Measurements from ENCODE around the gene CHRNA10.
"Not testable (repeated sequence)": the region's sequence is repeated elsewhere in the genome, so short reads cannot be mapped to it uniquely, and the experiment has no call there.

Gene CHRNA10

DNA sequence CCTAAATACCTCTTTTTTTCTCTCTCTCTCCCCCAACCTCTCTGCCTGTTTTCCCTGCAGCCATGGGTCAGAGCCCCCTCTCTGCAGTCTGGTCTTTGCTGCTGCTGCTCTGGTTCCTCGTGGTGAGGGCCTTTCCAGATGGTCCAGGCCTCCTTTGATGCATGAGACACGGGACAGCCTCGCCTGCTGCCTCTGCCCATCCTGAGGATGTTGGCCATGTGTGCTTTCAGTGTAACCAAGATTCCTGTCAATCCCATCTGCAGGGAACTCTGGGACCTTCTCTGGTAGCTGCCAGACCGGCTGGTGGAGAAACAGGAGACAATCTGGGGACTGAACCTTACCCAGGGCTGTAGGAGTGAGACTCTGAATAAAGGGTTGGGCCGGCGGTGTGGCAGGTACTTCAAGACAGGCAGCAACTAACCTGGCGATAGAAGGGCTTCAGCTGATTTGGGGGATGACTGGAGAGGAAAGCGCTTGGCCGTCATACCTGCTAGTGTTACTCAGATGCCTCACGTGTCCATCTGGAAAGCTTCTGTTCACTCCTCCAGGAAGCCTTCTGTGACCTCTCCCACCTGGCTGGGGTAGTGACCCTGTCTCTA lies 7.1 kb downstream of the CHRNA10 start:
- no peaks in the 10 kb centered on the region for H3K27me3 Mint-ChIP-seq (ENCODE audit: low read depth)
- TF ChIP-seq, protein P1, sequence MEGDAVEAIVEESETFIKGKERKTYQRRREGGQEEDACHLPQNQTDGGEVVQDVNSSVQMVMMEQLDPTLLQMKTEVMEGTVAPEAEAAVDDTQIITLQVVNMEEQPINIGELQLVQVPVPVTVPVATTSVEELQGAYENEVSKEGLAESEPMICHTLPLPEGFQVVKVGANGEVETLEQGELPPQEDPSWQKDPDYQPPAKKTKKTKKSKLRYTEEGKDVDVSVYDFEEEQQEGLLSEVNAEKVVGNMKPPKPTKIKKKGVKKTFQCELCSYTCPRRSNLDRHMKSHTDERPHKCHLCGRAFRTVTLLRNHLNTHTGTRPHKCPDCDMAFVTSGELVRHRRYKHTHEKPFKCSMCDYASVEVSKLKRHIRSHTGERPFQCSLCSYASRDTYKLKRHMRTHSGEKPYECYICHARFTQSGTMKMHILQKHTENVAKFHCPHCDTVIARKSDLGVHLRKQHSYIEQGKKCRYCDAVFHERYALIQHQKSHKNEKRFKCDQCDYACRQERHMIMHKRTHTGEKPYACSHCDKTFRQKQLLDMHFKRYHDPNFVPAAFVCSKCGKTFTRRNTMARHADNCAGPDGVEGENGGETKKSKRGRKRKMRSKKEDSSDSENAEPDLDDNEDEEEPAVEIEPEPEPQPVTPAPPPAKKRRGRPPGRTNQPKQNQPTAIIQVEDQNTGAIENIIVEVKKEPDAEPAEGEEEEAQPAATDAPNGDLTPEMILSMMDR (IDR thresholded peaks at IDR 0.05; ENCODE audit: unreplicated experiment in 3 of 3): no peak
- peaks cover 38% of the 10 kb centered on the region for H3K36me3 Mint-ChIP-seq (ENCODE audit: low read depth)
- no peak overlapping the region for H3K4me3 Mint-ChIP-seq
- no peaks in the 10 kb centered on the region for H3K9me3 Mint-ChIP-seq
- no peak overlapping the region for H3K27ac Mint-ChIP-seq
- H3K4me1 Mint-ChIP-seq: no peaks in the 10 kb centered on the region

DNA sequence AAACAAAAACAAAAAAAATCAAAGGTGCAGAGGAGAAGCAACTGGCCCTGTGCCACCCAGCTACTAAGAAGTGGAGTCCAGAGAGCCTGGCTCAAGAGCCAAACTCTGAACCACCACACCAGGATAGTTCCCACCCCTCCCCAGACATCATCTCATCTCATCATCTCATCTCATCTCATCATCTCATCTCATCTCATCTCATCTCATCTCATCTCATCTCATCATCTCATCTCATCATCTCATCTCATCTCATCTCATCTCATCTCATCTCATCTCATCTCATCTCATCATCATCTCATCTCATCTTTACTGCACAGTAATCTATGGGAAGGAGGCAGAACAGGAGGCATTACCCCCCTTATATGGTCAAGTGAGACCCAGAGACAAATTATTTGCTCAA lies 8.3 kb downstream of the CHRNA10 start:
- no peaks in the 10 kb centered on the region for H3K27me3 Mint-ChIP-seq (ENCODE audit: low read depth)
- H3K36me3 Mint-ChIP-seq (ENCODE audit: low read depth): peaks cover 30% of the 10 kb centered on the region
- H3K27ac Mint-ChIP-seq: no peak overlapping the region
- no peaks in the 10 kb centered on the region for H3K4me1 Mint-ChIP-seq
- H3K4me3 Mint-ChIP-seq: no peak overlapping the region
- TF ChIP-seq, protein P1 (IDR thresholded peaks at IDR 0.05; ENCODE audit: unreplicated experiment in 3 of 3): no peak
- no peaks in the 10 kb centered on the region for H3K9me3 Mint-ChIP-seq

DNA sequence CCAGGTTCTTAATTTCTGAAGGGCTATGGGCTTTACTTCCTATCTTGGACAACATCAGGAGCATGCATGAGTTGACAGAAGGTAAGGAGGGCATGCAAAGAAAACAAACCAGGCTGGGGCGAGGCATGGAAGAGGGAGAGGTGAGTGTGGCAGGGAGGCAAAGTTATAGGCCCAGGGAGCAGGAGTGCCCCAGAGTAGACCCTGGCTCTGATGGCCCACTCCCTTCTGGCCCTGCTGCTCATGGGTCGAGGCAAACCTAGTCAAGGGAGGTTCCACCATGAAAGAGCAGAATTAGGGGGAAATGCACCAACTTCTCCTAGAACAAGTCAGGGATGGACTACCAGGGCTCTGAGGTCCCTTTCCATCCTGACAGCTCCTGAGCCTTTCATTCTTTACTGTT lies 10.2 kb downstream of the CHRNA10 start:
- Mint-ChIP-seq H3K27ac (no peak overlapping the region), H3K27me3 (ENCODE audit: low read depth) (no peaks in the 10 kb centered on the region), H3K4me3 (no peak overlapping the region), H3K4me1 (no peaks in the 10 kb centered on the region), H3K9me3 (no peaks in the 10 kb centered on the region), H3K36me3 (ENCODE audit: low read depth) (peaks cover 22% of the 10 kb centered on the region)
- TF ChIP-seq, protein P1 (IDR thresholded peaks at IDR 0.05; ENCODE audit: unreplicated experiment in 3 of 3): no peak

DNA sequence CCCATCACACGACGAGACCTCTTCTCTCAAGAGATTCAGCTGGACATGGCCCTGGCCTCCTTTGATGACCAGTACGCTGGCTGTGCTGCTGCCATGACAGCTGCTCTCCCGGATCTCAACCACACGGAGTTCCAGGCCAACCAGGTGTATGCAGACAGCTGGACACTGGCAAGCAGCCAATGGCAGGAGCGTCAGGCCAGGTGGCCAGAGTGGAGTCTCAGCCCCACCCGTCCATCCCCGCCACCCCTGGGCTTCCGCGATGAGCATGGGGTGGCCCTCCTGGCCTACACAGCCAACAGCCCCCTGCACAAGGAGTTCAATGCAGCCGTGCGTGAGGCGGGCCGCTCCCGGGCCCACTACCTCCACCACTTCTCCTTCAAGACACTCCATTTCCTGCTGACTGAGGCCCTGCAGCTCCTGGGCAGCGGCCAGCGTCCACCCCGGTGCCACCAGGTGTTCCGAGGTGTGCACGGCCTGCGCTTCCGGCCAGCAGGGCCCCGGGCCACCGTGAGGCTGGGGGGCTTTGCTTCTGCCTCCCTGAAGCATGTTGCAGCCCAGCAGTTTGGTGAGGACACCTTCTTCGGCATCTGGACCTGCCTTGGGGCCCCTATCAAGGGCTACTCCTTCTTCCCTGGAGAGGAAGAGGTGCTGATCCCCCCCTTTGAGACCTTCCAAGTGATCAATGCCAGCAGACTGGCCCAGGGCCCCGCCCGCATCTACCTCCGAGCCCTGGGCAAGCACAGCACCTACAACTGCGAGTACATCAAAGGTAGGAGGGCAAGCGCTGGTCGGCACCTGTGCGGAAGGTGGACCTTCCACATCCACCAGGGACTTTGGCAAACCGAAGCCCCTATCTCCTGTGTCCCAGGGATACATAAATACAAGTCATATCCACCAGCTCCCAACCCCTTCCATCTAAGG lies 11.3 kb downstream of the CHRNA10 start:
- H3K9me3 Mint-ChIP-seq: no peaks in the 10 kb centered on the region
- no peaks in the 10 kb centered on the region for H3K27me3 Mint-ChIP-seq (ENCODE audit: low read depth)
- H3K4me3 Mint-ChIP-seq: no peak overlapping the region

DNA sequence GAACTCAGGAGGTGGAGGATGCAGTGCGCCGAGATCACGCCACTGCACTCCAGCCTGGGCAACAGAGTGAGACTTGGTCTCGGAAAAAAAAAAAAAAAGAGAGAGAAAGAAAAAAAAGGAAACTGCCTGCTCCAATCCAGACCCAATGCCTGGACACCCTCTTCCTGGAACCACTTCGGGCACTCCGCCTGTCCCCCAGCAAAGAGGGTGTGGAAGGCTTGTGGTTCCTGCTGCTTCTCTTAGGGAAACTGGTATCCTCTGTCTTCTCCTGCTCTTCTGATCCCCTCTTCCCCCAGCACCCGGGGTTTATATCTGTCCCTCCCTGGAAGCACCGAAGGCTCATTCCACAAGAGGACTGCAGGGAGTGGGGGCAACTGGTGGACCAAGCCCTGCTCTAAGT lies 12.9 kb downstream of the CHRNA10 start:
- peaks cover 5% of the 10 kb centered on the region for H3K36me3 Mint-ChIP-seq (ENCODE audit: low read depth)
- H3K9me3 Mint-ChIP-seq: no peaks in the 10 kb centered on the region
- no peak overlapping the region for H3K27ac Mint-ChIP-seq
- no peak overlapping the region for H3K4me3 Mint-ChIP-seq
- no peaks in the 10 kb centered on the region for H3K4me1 Mint-ChIP-seq
- H3K27me3 Mint-ChIP-seq (ENCODE audit: low read depth): no peaks in the 10 kb centered on the region
- TF ChIP-seq, protein P1 (IDR thresholded peaks at IDR 0.05; ENCODE audit: unreplicated experiment in 3 of 3): no peak

More for the DNA sequence above, 11.3 kb downstream of the CHRNA10 start:
- Mint-ChIP-seq H3K4me1 (no peaks in the 10 kb centered on the region), H3K27ac (no peak overlapping the region), H3K36me3 (ENCODE audit: low read depth) (peaks cover 14% of the 10 kb centered on the region)
- TF ChIP-seq, protein P1 (IDR thresholded peaks at IDR 0.05; ENCODE audit: unreplicated experiment in 3 of 3): no peak

DNA sequence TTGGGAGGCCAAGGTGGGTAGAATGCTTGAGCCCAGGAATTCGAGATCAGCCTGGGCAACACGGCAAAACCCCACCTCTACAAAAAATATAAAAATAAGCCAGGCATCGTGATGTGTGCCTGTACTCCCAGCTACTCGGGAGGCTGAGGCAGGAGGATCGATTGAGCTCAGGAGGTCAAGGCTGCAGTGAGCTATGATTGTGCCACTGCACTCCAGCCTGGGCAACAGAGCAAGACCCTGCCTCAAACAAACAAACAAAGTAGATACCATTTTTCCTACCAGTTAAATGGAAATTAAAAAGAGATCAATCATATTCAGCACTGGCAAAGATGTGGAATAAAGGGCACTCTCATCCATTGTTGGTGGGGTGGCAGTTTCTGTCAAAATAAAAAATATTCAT lies 13.9 kb downstream of the CHRNA10 start:
- not testable (repeated sequence) for H3K27me3 Mint-ChIP-seq (ENCODE audit: low read depth); H3K36me3 Mint-ChIP-seq (ENCODE audit: low read depth); H3K4me1 Mint-ChIP-seq; H3K4me3 Mint-ChIP-seq; H3K27ac Mint-ChIP-seq; H3K9me3 Mint-ChIP-seq

Measured in nephron (organoid).